Measurements from ENCODE around the gene HEBP2.

HEBP2 gene

DNA sequence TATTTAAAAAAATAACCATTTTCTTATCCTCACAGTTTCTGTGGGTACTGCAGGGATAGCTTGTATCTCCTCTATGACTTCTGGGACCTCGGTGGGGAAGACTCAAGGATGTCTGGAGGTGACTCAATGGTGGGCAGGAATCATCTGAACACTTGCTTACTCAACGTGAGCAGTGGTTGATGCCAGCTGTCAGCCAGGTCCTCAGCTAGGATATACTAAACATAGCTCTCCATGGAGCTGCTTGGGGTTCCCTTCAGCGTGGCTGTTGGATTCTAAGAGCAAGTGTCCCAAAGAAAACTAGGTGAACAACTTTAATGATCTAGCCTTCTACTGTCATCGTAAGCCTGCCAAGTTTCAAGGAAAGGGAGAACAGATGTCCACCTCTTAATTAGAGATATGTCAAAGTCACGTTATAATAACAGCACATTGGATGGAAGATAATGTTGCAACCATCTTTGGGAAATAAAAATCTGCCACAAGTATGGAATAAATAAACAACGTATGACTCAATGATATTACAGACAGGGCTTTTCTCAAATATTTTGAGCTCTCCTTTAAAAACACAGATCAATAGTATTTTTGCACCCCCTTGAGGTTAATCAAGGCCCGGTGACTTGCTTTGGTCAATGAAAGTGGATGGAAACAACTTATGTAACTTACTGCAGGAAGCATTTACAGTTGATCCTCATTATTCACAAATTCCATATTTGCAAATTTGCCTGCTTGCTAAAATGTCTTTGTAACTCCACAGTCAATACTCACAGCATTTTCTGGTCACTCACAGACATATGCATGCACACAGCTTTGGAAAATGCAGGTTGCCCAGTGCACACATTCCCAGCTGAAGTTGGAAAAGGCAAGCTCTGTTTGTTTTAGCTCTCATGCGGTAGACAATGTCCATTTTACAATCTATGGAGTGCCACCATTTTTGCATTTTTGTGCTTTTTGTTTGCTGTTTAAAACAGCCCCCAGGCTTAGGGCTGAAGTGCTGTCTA, 6.6 kb upstream of the HEBP2 start:
- no peak for DNase-seq

DNA sequence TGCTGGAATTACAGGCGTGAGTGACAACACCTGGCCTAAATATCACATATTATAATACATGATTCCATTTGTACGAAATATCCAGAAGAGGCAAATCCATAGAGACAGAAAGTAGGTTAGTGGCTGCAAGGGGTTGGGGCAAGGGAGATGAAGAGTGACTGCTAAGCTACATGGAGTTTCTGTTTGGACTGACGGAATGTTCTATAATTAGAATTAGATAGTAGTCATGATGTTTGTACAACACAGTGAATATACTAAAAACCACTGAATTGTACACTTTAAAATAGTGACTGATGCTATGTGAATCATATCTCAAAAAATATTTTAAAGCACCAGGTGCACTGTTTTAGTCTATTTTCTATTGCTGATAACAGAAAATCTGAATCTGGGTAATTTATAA, 3.7 kb upstream of the HEBP2 start:
- no peak for DNase-seq

- DNase-seq, result no peak
These were observed 1.8 kb upstream of the HEBP2 start for GRCh38 chr6:138401960-138402837.

DNA sequence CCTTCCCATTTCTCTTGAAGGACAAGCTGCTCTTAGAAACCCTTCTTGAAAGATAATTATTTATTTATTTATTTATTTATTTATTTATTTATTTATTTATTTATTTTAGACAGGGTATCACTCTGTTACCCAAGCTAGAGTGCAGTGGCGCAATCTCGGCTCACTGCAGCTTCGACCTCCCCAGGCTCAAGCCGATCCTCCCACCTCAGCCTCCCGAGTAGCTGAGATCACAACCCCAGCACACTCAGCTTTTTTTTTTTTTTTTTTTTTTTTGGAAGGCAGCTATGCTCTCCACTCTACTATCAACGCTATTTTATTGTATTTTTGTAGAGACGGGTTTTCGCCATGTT, 1.2 kb upstream of the HEBP2 start:
- DNase-seq, result no peak

DNA sequence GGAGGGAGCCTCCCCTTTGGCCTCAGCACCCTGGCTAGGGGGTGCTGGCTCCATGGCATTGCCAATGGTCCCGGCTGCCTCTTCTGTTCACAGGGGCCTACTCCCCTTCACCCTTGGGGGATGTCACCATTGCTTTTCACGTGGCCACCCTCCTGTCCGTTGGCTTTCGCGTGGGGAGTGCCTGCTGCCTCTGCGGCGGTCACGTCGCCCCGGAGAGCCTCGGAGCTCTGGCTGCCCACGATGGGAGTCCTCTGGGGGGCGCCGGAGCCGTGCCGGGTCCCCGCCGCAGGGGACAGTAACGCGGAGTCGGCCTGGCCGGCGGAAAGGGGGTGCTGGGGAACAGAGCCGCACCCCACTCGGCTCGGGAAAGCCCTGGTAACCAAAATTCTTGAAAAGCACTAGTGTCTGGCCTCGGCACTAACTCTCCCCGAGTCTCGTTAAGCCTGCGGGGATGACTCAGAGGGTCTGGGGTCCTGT, 661 bp upstream of the HEBP2 start:
- DNase-seq, result no peak

GRCh38 chr6:138404666-138405337, 779 bp downstream of the HEBP2 start:
- no peak for DNase-seq

DNA sequence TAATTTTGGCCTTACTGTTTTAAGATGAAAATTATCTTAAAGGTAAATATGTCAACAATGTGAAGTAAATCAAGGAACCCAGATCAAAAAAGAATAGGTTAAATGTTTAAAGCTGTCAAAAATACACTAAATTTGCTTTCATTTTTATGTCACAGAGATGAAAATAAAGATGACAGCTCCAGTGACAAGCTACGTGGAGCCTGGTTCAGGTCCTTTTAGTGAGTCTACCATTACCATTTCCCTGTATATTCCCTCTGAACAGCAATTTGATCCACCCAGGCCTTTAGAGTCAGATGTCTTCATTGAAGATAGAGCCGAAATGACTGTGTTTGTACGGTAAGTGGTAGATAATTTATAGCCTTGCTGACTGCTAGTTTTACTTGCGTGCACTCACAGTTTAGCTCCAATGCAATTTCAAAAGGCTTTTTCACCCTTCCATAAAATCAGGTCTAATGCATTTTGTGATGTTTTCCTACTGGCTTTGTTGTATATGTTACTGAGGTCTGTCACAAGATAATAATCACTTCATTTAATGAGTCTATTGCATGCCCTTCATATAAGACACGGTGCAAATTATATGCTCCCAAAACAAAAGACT, 1.9 kb downstream of the HEBP2 start:
- peak; percentile 78 for DNase-seq

- DNase-seq, result peak; percentile 48
These were observed 2.4 kb downstream of the HEBP2 start for GRCh38 chr6:138406443-138406842.

GRCh38 chr6:138410048-138410735, 6.2 kb downstream of the HEBP2 start:
- DNase-seq, result no peak

DNA sequence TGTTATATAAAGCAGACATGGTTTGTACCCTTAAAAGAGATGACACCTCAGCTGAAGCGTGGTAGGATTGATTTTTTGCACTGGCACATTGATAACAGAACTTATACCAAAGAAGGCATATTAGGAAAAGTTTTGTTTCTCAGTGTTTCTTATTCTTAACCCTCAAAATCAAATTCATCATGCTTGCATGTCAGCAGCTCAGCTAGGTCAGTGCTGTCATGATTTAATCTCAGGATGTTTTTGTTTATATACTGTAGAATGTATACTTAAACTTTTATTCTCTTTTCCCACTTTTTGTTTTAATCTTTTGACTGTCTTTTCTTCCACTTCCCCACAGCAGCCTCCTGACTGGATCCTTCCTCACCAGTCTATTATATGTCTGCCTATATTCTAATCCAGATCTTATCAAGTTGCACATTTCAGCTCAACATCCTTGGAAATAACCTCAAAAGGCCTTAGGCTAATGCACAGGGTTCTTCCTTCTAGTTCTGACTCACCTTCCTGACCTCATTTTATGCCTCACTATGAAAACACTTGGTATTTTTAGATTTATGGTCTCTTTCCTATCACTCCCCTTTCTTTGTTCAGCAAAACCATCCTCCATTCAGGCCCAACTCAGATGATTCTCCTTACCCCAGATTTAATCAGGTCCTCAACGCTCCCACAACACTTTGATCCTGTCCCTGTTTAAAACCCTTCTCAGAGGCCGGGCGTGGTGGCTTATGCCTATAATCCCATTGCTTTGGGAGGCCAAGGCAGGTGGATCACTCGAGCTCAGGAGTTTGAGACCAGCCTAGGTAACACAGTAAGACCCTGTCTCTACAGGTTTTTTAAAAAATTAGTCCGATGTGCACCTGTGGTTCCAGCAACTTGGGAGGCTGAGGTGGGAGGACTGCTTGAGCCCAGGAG, 7.2 kb downstream of the HEBP2 start:
- no peak for DNase-seq

DNA sequence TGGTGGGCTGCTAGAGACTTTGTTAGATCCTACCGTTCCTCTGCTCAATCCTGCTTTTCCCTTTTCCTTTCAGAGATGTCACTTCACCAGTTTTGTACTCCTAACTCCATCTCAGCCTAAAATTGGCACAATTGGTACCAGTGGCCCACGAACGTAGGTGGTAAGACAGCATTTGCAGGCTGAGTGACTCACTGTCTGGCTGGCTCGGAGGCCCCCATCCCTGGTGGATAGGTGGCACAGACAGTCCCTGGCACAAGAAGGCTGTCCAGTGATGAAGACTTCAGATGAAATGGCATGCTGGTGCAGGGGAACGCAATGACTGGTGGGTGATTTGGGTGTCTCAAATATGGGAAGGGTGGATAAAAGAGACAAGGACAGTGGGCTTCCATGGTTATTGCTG, 11.1 kb downstream of the HEBP2 start:
- no peak for DNase-seq

GRCh38 chr6:138416206-138416605, 12.2 kb downstream of the HEBP2 start:
- no peak for DNase-seq

- DNase-seq, result no peak
These were observed 13.6 kb downstream of the HEBP2 start for GRCh38 chr6:138417493-138418117.

- no peak for DNase-seq
These were observed 14.2 kb downstream of the HEBP2 start for GRCh38 chr6:138418118-138418742.

DNA sequence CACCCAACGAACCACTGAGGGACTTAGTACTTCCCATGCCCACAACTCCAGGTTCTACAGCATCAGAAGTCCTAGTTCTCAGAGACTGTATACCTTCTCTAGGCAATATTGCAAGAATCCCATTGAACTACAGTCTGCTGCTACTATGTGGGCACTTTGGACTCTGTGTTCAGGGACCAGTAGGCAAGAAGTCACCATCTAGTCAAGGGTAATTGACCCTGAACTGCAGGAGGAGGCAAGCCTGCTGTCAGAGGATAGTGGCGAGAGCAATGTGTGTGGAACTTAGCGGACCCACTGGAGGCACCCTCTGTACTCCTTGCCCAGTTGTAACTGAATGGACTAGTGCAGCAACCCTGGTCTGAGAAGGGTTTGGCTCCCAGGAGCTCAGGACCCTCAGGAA, 15.7 kb downstream of the HEBP2 start:
- DNase-seq, result no peak

- DNase-seq, result no peak
These were observed 16.3 kb downstream of the HEBP2 start for GRCh38 chr6:138420356-138420755.

GRCh38 chr6:138421089-138421488, 17.1 kb downstream of the HEBP2 start:
- DNase-seq, result no peak

GRCh38 chr6:138421608-138422007, 17.6 kb downstream of the HEBP2 start:
- no peak for DNase-seq

DNA sequence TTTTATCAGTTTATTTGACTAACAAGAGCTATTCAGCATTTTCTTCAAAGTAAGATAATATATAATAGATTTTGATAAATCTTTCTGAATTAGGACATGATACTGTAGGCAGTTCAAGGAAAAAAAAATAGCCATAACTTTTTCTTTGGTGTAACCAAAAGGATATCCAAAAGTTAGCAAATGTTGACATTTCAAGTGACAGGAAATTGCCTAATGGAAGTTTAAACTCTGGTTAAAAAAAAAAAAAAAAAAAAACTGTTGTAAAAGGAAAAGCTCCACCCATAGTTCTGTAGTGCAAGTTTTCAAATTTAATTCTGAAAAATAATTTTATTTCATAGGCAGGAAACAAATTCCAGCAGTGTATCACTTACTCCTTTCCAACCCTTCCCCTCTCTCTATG, 18.8 kb downstream of the HEBP2 start:
- no peak for DNase-seq
